ENCODE results near the gene ANKRD53.

DNA sequence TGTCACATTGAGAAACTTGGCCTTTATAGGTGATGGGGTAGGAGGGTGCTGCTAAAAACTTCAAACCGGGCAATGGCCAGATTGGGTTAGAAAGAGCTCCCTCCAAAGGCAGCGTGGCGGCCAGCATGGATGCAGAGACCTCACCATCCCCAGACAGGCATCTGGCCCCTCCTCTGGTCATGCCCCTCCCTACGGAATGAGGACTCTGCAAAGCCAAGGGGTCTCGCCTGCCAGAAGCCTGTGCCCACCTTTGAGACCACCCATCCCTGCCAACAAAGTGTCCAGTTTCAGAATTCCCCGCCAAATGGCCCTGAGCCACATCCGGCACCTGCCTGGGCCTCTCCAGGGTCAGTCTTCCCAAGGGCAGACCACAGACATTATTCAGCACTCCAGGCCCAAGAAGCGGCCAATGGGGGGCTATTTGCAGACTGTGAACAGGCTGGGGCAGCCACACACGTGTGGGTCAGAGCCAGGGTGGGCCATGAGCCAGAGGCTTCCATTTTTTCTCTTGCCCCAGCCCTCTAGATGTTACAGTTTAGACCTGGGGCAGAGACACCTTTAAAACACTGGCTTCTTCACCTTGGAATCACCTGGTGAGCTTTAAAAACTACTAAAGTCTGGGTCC lies 46.9 kb upstream of the ANKRD53 start:
- TF ChIP-seq FOXA1 (IDR thresholded peaks at IDR 0.05): no peak
- TF ChIP-seq SUZ12 (IDR thresholded peaks at IDR 0.05): no peak
- TF ChIP-seq TARDBP (IDR thresholded peaks at IDR 0.05): no peak
- TF ChIP-seq FOXK2 (IDR thresholded peaks at IDR 0.05): no peak
- no peak for TF ChIP-seq NFRKB (IDR thresholded peaks at IDR 0.05)
- no peak for TF ChIP-seq ELF4 (IDR thresholded peaks at IDR 0.05)
